Large intestine (tissue), 3 donors: ENCODE results near the gene MTFR2. TPM values are rescaled to one million over a fixed set of nuclear protein-coding genes. Genes with fewer than 3 reads are reported as not detected.
"Not testable (repeated sequence)": the region's sequence is repeated elsewhere in the genome, so short reads cannot be mapped to it uniquely, and the experiment has no call there.

Experiments used
- DNase-seq, 2 donors: peaks; one replicate each; pipeline versions ENCODE4 v3.0.0 to v3.0.0-alpha.2; 2013
- H3K27ac ChIP-seq: one replicate; pipeline ENCODE4 v1.5.1; 2013; ENCODE audit warnings: low read length
- H3K27me3 ChIP-seq: 2 replicates; pipeline ENCODE4 v1.6.1; 2013; ENCODE audit warnings: low read length; ENCODE audit not compliant: control insufficient read depth, insufficient read depth
- H3K36me3 ChIP-seq: 2 replicates; pipeline ENCODE4 v1.6.1; 2013; ENCODE audit warnings: low read length; ENCODE audit not compliant: control insufficient read depth, insufficient read depth
- H3K4me1 ChIP-seq: one replicate; pipeline ENCODE4 v1.6.1; 2013; ENCODE audit warnings: low read length; ENCODE audit not compliant: control insufficient read depth, insufficient read depth
- H3K4me3 ChIP-seq: one replicate; pipeline ENCODE4 v1.5.1; 2013; ENCODE audit warnings: low read length
- H3K9me3 ChIP-seq: one replicate; pipeline ENCODE4 v1.6.1; 2013; ENCODE audit warnings: mild to moderate bottlenecking, low read depth, low read length, moderate library complexity; ENCODE audit not compliant: control insufficient read depth
- WGBS: methylation state at CpG from one replicate; pipeline ENCODE4 v1.1.5; 2013; ENCODE audit warnings: low lambda C conversion rate; ENCODE audit not compliant: insufficient coverage; 5-methylcytosine and 5-hydroxymethylcytosine counted together
- polyA plus RNA-seq: library from polyadenylated mRNA; unstranded; fragments of 120-200 nt; gene quantifications from one replicate; pipeline ENCODE4 v1.2.1, GENCODE V29; 2013

The MTFR2 gene
- polyA plus RNA-seq, 1 donor: 2.4 TPM

GRCh38 chr6:136236466-136237293 lies 13.4 kb downstream of the MTFR2 start:
- H3K36me3 ChIP-seq: no peaks in the 10 kb centered on the region
- no peak overlapping the region for H3K4me3 ChIP-seq
- no peak overlapping the region for H3K27ac ChIP-seq
- DNase-seq: peak in 1 of 2 donors; percentile 30
- H3K9me3 ChIP-seq: no peaks in the 10 kb centered on the region
- H3K27me3 ChIP-seq: no peaks in the 10 kb centered on the region
- H3K4me1 ChIP-seq: no peaks in the 10 kb centered on the region
- WGBS: no CpG with 5 or more reads among the region's 9 CpGs

GRCh38 chr6:136235233-136235564 lies 14.9 kb downstream of the MTFR2 start:
- DNase-seq: no peak
- WGBS: 90% methylated on average over 3 of the region's 4 CpGs
- Histone ChIP-seq H3K27me3 (no peaks in the 10 kb centered on the region), H3K4me1 (no peaks in the 10 kb centered on the region), H3K27ac (no peak overlapping the region), H3K36me3 (no peaks in the 10 kb centered on the region), H3K4me3 (no peak overlapping the region), H3K9me3 (no peaks in the 10 kb centered on the region)

- no peak for DNase-seq
- 86% methylated on average over 1 of the region's 1 CpG for WGBS
- Histone ChIP-seq H3K27ac (no peak overlapping the region), H3K4me3 (no peak overlapping the region), H3K4me1 (peaks cover 2% of the 10 kb centered on the region), H3K27me3 (no peaks in the 10 kb centered on the region), H3K9me3 (no peaks in the 10 kb centered on the region), H3K36me3 (no peaks in the 10 kb centered on the region)
Observed at GRCh38 chr6:136232701-136233100, 17.4 kb downstream of the MTFR2 start.

- H3K27ac ChIP-seq: no peak overlapping the region
- no peak overlapping the region for H3K4me3 ChIP-seq
- WGBS: no CpG with 5 or more reads among the region's 2 CpGs
Observed at GRCh38 chr6:136230219-136230853, 19.8 kb downstream of the MTFR2 start.

GRCh38 chr6:136228814-136229213 lies 21.3 kb downstream of the MTFR2 start:
- Histone ChIP-seq H3K27ac (no peak overlapping the region), H3K4me1 (peaks cover 8% of the 10 kb centered on the region), H3K27me3 (no peaks in the 10 kb centered on the region), H3K36me3 (no peaks in the 10 kb centered on the region), H3K9me3 (no peaks in the 10 kb centered on the region), H3K4me3 (no peak overlapping the region)
- WGBS: 90% methylated on average over 2 of the region's 2 CpGs
- no peak for DNase-seq

More at GRCh38 chr6:136230219-136230853, 19.8 kb downstream of the MTFR2 start:
- H3K36me3 ChIP-seq: no peaks in the 10 kb centered on the region
- H3K9me3 ChIP-seq: no peaks in the 10 kb centered on the region
- H3K4me1 ChIP-seq: peaks cover 8% of the 10 kb centered on the region
- no peaks in the 10 kb centered on the region for H3K27me3 ChIP-seq
- DNase-seq: peak in 1 of 2 donors; percentile 51

GRCh38 chr6:136226674-136227377 lies 23.3 kb downstream of the MTFR2 start:
- DNase-seq: peak; percentile 80 to 91
- Histone ChIP-seq H3K36me3 (no peaks in the 10 kb centered on the region), H3K27me3 (no peaks in the 10 kb centered on the region), H3K4me3 (peak overlapping the region; percentile 28), H3K27ac (peak overlapping the region; percentile 85), H3K9me3 (no peaks in the 10 kb centered on the region), H3K4me1 (peaks cover 8% of the 10 kb centered on the region)
- WGBS: no CpG with 5 or more reads among the region's 4 CpGs

- DNase-seq: peak in 1 of 2 donors; percentile 65
- peak overlapping the region; percentile 28 for H3K4me3 ChIP-seq
- no CpG with 5 or more reads among the region's 12 CpGs for WGBS
- H3K4me1 ChIP-seq: peaks cover 8% of the 10 kb centered on the region
- H3K27ac ChIP-seq: peak overlapping the region; percentile 85
- no peaks in the 10 kb centered on the region for H3K36me3 ChIP-seq
- H3K9me3 ChIP-seq: no peaks in the 10 kb centered on the region
- no peaks in the 10 kb centered on the region for H3K27me3 ChIP-seq
Observed at GRCh38 chr6:136226027-136226673, 24.0 kb downstream of the MTFR2 start.

GRCh38 chr6:136225496-136225895 lies 24.6 kb downstream of the MTFR2 start:
- H3K27ac ChIP-seq: no peak overlapping the region
- 88% methylated on average over 1 of the region's 5 CpGs for WGBS
- H3K27me3 ChIP-seq: no peaks in the 10 kb centered on the region
- H3K36me3 ChIP-seq: no peaks in the 10 kb centered on the region
- no peaks in the 10 kb centered on the region for H3K9me3 ChIP-seq
- no peak overlapping the region for H3K4me3 ChIP-seq
- DNase-seq: no peak
- peaks cover 8% of the 10 kb centered on the region for H3K4me1 ChIP-seq

GRCh38 chr6:136224974-136225373 lies 25.1 kb downstream of the MTFR2 start:
- not testable (repeated sequence) for H3K4me3 ChIP-seq, DNase-seq, H3K27ac ChIP-seq, H3K9me3 ChIP-seq, H3K27me3 ChIP-seq, H3K36me3 ChIP-seq, H3K4me1 ChIP-seq
- 80% methylated on average over 1 of the region's 4 CpGs for WGBS
